NCI-H1436 (cell line): Measurements from ENCODE around the gene ADAP1.
"Not testable (repeated sequence)": the region's sequence is repeated elsewhere in the genome, so short reads cannot be mapped to it uniquely, and the experiment has no call there.

Experiments used
- DNase-seq: peaks from one replicate; lab custom pipeline; 2025; lab: John Stamatoyannopoulos, UW

ADAP1 gene

DNA sequence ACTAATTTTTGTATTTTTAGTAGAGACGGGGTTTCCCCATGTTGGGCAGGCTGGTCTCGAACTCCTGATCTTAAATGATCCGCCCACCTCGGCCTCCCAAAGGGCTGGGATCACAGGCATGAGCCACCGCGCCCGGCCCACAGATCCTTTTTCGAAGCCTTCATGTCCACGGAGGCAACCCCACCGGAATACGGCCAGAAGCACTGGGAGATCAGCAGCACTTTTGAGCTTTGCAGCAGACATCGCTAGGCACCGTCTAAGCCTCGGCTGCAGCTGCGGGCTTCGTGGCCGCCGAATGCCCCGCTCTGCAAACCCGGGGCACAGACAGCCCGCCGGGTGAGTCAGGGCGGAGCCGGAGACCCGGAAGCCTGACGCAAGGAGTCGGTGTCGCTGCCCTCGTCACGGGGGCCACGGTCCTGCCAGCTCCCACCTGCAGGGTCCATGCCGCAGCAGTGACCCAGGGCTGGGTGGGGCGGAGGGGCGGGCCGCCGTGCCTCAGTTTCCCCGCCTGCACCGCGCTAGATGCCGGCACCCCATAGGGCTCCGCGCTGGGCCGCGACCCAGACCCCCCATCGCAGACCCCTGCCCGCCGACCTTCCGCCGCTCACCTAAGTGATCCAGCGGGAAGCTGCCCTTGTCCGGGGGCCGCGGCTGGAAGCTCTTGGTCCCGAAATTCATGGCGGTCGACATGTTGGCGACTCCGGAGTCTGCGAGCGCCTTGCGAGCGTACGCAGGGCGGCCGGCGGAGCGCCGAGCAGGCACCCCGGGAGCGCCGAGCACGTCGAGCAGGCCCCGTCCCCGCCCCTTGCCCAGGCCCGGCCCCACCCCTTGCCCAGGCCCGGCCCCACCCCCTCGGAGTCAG is 20.6 kb upstream of the ADAP1 start, which contains the start of gene COX19:
TSS of gene COX19 (minus strand) at position 730 of the 862 bp plus-strand sequence. CDS start at position 690, 40 bp downstream.
- peak; percentile 84 for DNase-seq

DNA sequence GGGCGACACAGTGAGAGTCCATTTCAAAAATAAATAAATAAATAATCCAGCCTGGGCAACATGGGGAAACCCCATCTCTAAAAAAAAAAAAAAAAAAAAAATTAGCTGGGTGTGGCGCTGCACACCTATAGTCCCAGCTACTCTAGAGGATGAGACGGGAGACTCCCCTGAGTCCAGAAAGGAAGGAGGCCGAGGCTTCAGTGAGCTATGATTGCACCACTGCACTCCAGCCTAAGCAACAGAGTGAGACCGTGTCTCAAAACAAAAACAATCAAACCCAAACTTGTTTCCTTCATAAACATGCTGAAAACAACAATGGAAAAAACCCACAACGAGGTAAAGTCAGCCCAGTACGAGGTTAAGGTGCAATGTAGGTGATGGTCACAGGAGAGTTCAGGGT is 19.7 kb upstream of the ADAP1 start:
- DNase-seq, result no peak

- no peak for DNase-seq
Observed at GRCh38 chr7:973312-973711, 18.8 kb upstream of the ADAP1 start.

GRCh38 chr7:972676-973309 is 18.3 kb upstream of the ADAP1 start:
- DNase-seq, result no peak

- no peak for DNase-seq
Observed at GRCh38 chr7:972110-972509, 17.6 kb upstream of the ADAP1 start.

- DNase-seq, result no peak
Observed at GRCh38 chr7:970744-971143, 16.3 kb upstream of the ADAP1 start.

- DNase-seq, result no peak
Observed at GRCh38 chr7:969403-969802, 14.9 kb upstream of the ADAP1 start.

DNA sequence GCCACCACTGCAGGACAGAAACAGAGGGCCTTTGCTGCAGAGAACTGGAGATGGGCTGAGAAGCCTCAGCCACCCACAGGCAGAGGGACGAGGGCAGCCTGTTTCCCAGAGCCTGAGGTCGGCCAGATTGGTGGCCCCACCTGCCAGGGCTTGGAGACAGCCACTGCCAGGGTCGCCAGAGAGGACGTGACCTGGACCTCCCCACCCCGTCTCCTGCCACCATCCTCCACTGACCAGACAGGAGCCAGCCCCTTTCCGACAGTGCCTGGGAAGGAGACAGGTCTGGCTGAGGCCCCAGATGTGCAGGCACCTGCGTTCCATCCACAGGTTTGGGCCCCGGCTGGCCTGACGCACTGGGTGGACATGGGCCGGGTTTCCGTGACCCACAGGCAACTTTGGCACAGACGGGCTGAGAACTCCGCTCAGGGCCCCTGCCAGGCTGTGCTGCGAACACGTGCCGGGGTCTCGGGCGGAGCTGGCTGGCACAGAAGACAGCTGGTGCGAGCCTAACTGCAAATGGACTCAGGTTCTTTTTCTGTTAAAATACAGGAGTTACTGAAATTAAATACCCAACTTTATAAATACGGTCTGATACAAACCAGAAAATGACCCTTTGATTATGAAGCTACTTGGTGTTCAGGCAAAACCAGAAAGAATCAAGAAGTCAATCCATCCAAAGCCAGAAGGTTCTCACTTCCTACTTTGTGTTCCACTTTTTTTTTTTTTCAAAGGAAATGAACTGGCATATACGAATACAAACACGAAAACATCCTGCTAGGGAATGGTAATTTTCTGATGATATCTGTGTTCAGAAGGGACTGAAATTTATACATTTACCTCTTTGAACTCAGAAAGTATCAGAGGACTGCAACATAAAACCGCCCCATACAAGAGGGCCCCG is 14.0 kb upstream of the ADAP1 start:
- no peak for DNase-seq

DNA sequence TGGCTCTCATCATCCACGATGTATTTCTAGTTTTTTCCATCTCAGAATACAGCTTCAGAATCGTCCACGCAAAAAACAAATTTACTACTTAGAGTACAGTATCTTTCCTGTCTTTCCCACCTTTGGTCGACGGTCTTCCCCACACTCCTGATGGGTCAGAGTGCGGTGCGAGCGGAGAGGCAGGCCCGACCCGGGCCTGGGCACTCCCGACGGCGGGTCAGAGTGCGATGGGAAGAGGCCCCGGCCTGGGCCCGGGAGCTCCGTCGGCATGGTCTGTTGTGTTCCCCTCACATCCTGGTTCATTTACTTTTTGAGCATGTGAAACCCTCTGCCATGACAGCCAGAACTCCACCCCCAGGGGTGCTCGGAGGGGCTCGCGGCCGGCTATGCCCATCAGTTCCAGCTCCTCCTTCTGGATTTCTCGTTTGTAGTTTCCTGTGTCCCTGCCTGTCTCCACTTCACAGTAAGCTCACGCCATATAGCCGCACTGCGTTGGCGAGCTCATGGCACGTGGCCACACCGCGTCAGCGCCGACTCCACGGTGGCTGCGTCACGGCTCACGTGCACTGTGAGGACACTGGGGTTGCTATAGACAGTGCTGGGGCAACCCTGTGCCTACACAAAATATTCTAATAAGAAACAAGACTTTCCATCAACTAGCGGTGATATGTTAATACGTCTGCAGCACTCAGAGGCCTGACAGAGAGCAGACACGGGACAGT is 13.0 kb upstream of the ADAP1 start:
- DNase-seq, result no peak

- DNase-seq, result no peak
Observed at GRCh38 chr7:966291-967069, 12.0 kb upstream of the ADAP1 start.

DNA sequence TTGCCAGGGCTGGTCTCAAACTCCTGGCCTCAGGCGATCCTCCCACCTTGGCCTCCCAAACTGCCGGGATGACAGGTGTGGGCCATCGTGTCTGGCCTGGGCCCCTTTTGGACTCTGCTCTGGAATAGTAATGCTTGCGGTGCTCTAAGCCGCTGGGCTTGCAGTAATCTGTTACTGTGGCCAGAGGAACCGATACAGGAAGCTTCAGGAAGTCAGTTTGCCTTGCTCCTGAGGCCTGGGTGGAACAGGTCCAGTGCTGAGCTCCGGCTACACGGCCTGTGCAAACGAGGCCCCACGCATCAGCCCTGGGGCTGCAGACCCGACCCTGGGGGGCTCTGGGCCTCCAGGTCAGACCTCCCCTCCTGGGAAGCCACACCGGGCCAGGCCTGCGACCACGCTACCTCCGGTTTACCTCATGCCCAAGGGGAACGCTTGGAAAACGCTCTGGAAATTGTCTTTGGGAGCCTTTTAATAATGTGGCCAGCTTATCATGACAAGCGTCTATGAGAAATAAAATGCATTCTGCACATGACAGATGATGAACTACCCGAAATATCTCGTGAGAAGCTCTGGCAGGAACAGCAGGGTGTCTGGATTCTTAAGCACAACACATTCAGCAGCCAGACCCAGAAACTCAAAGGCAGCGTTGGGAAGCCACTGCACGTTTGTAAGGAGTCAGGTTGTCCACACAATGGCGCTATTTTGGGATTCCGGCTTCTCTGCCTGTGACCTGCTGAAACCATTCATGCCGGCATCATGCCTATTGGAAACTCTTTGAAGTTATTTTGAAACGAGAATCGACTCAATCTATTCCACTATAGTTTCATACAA is 10.1 kb upstream of the ADAP1 start:
- no peak for DNase-seq

GRCh38 chr7:963236-964078 is 9.0 kb upstream of the ADAP1 start:
- peak; percentile 47 for DNase-seq

GRCh38 chr7:962401-963081 is 8.1 kb upstream of the ADAP1 start:
- no peak for DNase-seq

GRCh38 chr7:961546-962400 is 7.3 kb upstream of the ADAP1 start:
- DNase-seq, result no peak

DNA sequence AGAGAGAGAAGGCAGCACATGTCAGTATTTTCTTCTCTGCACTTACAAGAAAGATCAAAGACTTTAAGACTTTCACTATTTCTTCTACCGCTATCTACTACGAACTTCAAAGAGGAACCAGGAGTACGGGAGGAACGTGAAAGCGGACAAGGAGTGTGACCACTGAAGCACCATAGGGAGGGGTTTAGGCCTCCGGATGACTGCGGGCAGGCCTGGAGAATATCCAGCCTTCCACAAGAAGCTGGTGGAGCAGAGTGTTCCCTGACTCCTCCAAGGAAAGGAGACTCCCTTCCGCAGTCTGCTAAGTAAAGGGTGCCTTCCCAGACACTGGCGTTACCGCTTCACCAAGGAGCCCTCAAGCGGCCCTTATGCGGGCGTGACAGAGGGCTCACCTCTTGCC is 6.5 kb upstream of the ADAP1 start:
- not testable (repeated sequence) for DNase-seq

DNA sequence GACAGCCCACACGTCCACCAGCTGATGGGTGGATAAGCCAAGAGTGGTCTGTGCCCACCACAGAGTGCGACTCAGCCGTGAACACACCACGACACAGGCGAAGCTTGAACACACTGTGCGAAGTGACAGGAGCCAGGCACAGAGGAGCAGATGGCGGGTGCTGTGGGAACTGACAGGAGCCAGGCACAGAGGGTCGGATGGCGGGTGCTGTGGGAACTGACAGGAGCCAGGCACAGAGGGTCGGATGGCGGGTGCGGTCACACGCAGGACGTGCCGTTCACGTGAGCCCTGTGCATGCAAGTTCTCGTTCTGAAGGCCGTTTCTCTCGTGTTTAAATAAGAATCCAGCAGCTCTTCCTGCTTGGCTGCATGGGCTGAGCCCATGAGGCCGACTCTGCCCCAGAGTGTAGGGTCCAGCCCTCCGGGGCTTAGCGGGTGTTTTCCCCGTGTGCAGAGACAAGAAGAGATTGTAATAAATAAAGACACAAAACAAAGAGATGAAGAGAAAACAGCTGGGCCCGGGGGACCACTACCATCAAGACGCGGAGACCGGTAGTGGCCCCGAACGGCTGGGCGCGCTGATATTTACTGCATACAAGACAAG is 5.9 kb upstream of the ADAP1 start:
- DNase-seq, result no peak

GRCh38 chr7:959740-960139 is 5.3 kb upstream of the ADAP1 start:
- DNase-seq, result not testable (repeated sequence)
